Stimulated activated CD8-positive, alpha-beta memory T cell treated with anti-CD3 and anti-CD28 coated beads, Interleukin-12 subunit alpha, Interleukin-12 subunit beta, amount 100 ng/mL, for 1 hour (primary cell): ENCODE data around the gene NECAP2.
"Not testable (repeated sequence)": the region's sequence is repeated elsewhere in the genome, so short reads cannot be mapped to it uniquely, and the experiment has no call there.

Experiments
- DNase-seq: peaks from one replicate; pipeline ENCODE4 v3.0.0-alpha.2; 2020; ENCODE audit warnings: low read depth

Gene NECAP2

GRCh38 chr1:16461681-16462080 is 21.2 kb downstream of the NECAP2 start:
- no peak for DNase-seq

- no peak for DNase-seq
Measured at GRCh38 chr1:16462773-16463330, 22.3 kb downstream of the NECAP2 start.

- DNase-seq = no peak
Measured at GRCh38 chr1:16464917-16465625, 24.5 kb downstream of the NECAP2 start.

- DNase-seq = no peak
Measured at GRCh38 chr1:16468558-16468957, 28.0 kb downstream of the NECAP2 start.

- DNase-seq = no peak
Measured at GRCh38 chr1:16474166-16474800, 33.8 kb downstream of the NECAP2 start.

- DNase-seq = not testable (repeated sequence)
Measured at GRCh38 chr1:16474891-16475290, 34.4 kb downstream of the NECAP2 start.

GRCh38 chr1:16475771-16476770 is 35.5 kb downstream of the NECAP2 start:
- DNase-seq = not testable (repeated sequence)

GRCh38 chr1:16478091-16478490 is 37.6 kb downstream of the NECAP2 start:
- no peak for DNase-seq

- DNase-seq = not testable (repeated sequence)
Measured at GRCh38 chr1:16483146-16483545, 42.6 kb downstream of the NECAP2 start.

GRCh38 chr1:16483639-16484500 is 43.3 kb downstream of the NECAP2 start:
- not testable (repeated sequence) for DNase-seq

GRCh38 chr1:16484501-16484835 is 43.9 kb downstream of the NECAP2 start:
- no peak for DNase-seq

GRCh38 chr1:16484931-16485330 is 44.4 kb downstream of the NECAP2 start:
- no peak for DNase-seq

- not testable (repeated sequence) for DNase-seq
Measured at GRCh38 chr1:16486316-16486715, 45.8 kb downstream of the NECAP2 start.

GRCh38 chr1:16487011-16487410 is 46.5 kb downstream of the NECAP2 start:
- DNase-seq = not testable (repeated sequence)

GRCh38 chr1:16489195-16489880 is 48.8 kb downstream of the NECAP2 start:
- not testable (repeated sequence) for DNase-seq

GRCh38 chr1:16491056-16491675 is 50.6 kb downstream of the NECAP2 start:
- no peak for DNase-seq

- not testable (repeated sequence) for DNase-seq
Measured at GRCh38 chr1:16492937-16493336, 52.4 kb downstream of the NECAP2 start.

- not testable (repeated sequence) for DNase-seq
Measured at GRCh38 chr1:16493731-16494130, 53.2 kb downstream of the NECAP2 start.

GRCh38 chr1:16497474-16497904 is 57.0 kb downstream of the NECAP2 start:
- not testable (repeated sequence) for DNase-seq

GRCh38 chr1:16498047-16498446 is 57.5 kb downstream of the NECAP2 start:
- not testable (repeated sequence) for DNase-seq
